Measurements from ENCODE around the gene COL28A1. TPM values are rescaled to one million over a fixed set of nuclear protein-coding genes. Genes with fewer than 3 reads are reported as not detected.

Gene COL28A1
- total RNA-seq, 4 donors from 2014 or later: 1.6 to 10.5 (median 3.2) TPM

GRCh38 chr7:7333610-7334009, 202.1 kb downstream of the COL28A1 start:
- 67 to 72% methylated on average over 3 of the region's 3 CpGs for WGBS, 2 donors
- intact Hi-C loops (cut with DNase I; ENCODE audit: low total_unique reads): no loop called here
- no peak for TF ChIP-seq POLR2A (IDR thresholded peaks at IDR 0.05)
- no peak for TF ChIP-seq CTCF (IDR thresholded peaks at IDR 0.05)
- H3K4me3 ChIP-seq (ENCODE audit: low read depth, poor library complexity, severe bottlenecking): no peak overlapping the region
- no peak for DNase-seq (ENCODE audit: low spot score in 2 of 2)

GRCh38 chr7:7331523-7331922, 204.2 kb downstream of the COL28A1 start:
- 33 to 47% methylated on average over 4 of the region's 4 CpGs for WGBS, 2 donors
- intact Hi-C loops (cut with DNase I; ENCODE audit: low total_unique reads): no loop called here
- no peak for DNase-seq (ENCODE audit: low spot score in 2 of 2)
- TF ChIP-seq POLR2A (IDR thresholded peaks at IDR 0.05) (no peak), CTCF (IDR thresholded peaks at IDR 0.05) (no peak)
- H3K4me3 ChIP-seq (ENCODE audit: low read depth, poor library complexity, severe bottlenecking): no peak overlapping the region

- DNase-seq (ENCODE audit: low spot score in 2 of 2): no peak
- TF ChIP-seq CTCF (IDR thresholded peaks at IDR 0.05) (no peak), POLR2A (IDR thresholded peaks at IDR 0.05) (no peak)
- intact Hi-C loops (cut with DNase I; ENCODE audit: low total_unique reads): no loop called here
- no peak overlapping the region for H3K4me3 ChIP-seq (ENCODE audit: low read depth, poor library complexity, severe bottlenecking)
- 32 to 56% methylated on average over 2 of the region's 2 CpGs for WGBS, 2 donors
Observed at GRCh38 chr7:7330997-7331396, 204.7 kb downstream of the COL28A1 start.

- TF ChIP-seq CTCF (IDR thresholded peaks at IDR 0.05): no peak
- TF ChIP-seq POLR2A (IDR thresholded peaks at IDR 0.05): no peak
- DNase-seq (ENCODE audit: low spot score in 2 of 2): peak in 1 of 2 donors; percentile 56
- intact Hi-C loops (cut with DNase I; ENCODE audit: low total_unique reads): no loop called here
- WGBS, 2 donors: 40 to 41% methylated on average over 1 of the region's 1 CpG
- H3K4me3 ChIP-seq (ENCODE audit: low read depth, poor library complexity, severe bottlenecking): no peak overlapping the region
Observed at GRCh38 chr7:7329326-7329725, 206.3 kb downstream of the COL28A1 start.

- no peak overlapping the region for H3K4me3 ChIP-seq (ENCODE audit: low read depth, poor library complexity, severe bottlenecking)
- DNase-seq (ENCODE audit: low spot score in 2 of 2): no peak
- 53 to 60% methylated on average over 2 of the region's 2 CpGs for WGBS, 2 donors
- intact Hi-C loops (cut with DNase I; ENCODE audit: low total_unique reads): no loop called here
- TF ChIP-seq CTCF (IDR thresholded peaks at IDR 0.05) (no peak), POLR2A (IDR thresholded peaks at IDR 0.05) (no peak)
Observed at GRCh38 chr7:7327423-7327822, 208.2 kb downstream of the COL28A1 start.

GRCh38 chr7:7324698-7325097, 211.0 kb downstream of the COL28A1 start:
- no peak for DNase-seq (ENCODE audit: low spot score in 2 of 2)
- TF ChIP-seq CTCF (IDR thresholded peaks at IDR 0.05) (no peak), POLR2A (IDR thresholded peaks at IDR 0.05) (no peak)
- H3K4me3 ChIP-seq (ENCODE audit: low read depth, poor library complexity, severe bottlenecking): no peak overlapping the region
- intact Hi-C loops (cut with DNase I; ENCODE audit: low total_unique reads): no loop called here
- WGBS, 2 donors: 66 to 69% methylated on average over 3 of the region's 3 CpGs

Data from lower leg skin (tissue), 4 donors.